OCI-LY7 (cell line): ENCODE results near the gene DHX34. TPM values are rescaled to one million over a fixed set of nuclear protein-coding genes. Genes with fewer than 3 reads are reported as not detected.

Experiments
- BruUV-seq: library from RNA; stranded (reverse); fragments of 400-500 nt; replicated peaks from 2 replicates; lab custom pipeline; 2021; lab: Mats Ljungman, UMichigan
- CTCF ChIA-PET: fragments of 300-600 bp; sonication (Branson Sonifier 250); formaldehyde crosslinking; loops from one replicate; lab custom pipeline; 2022; ENCODE audit warnings: antibody characterized with exemption; ENCODE audit not compliant: unreplicated experiment; lab: Charles Lee
- POLR2A ChIA-PET: fragments of 300-600 bp; sonication (Branson Sonifier 250); formaldehyde crosslinking; loops from one replicate; lab custom pipeline; 2022; ENCODE audit warnings: antibody characterized with exemption; lab: Charles Lee
- DNase-seq: peaks from one replicate; pipeline ENCODE4 v3.0.0-alpha.2; 2015; ENCODE audit warnings: low spot score
- H2AFZ ChIP-seq: fragments of 200-600 bp; sonication (generic), shearing (Covaris generic); 2 replicates; pipeline ENCODE4 v1.6.1; 2014; ENCODE audit warnings: mild to moderate bottlenecking, antibody characterized with exemption, low read length, moderate library complexity
- H3K27ac ChIP-seq: fragments of 200-600 bp; sonication (generic); 2 replicates; pipeline ENCODE4 v1.5.1; 2014; ENCODE audit warnings: mixed run types, low read depth, mild to moderate bottlenecking, moderate library complexity, low read length, inconsistent platforms; ENCODE audit not compliant: poor library complexity, severe bottlenecking
- H3K36me3 ChIP-seq: fragments of 200-600 bp; sonication (generic); 2 replicates; pipeline ENCODE4 v1.6.1; 2014; ENCODE audit warnings: mild to moderate bottlenecking, antibody characterized with exemption, low read length, moderate library complexity, mixed read lengths; ENCODE audit not compliant: insufficient read depth
- H3K4me1 ChIP-seq: fragments of 200-600 bp; sonication (generic); 2 replicates; pipeline ENCODE4 v1.5.1; 2014; ENCODE audit warnings: mild to moderate bottlenecking, low read length; ENCODE audit not compliant: insufficient read depth, poor library complexity, severe bottlenecking
- H3K4me2 ChIP-seq: fragments of 200-600 bp; sonication (generic); 2 replicates; pipeline ENCODE4 v1.6.1; 2014; ENCODE audit warnings: mild to moderate bottlenecking, low read length
- H3K4me3 ChIP-seq: fragments of 200-600 bp; sonication (generic); 2 replicates; pipeline ENCODE4 v1.5.1; 2014; ENCODE audit warnings: mild to moderate bottlenecking, low read depth, low read length; ENCODE audit not compliant: poor library complexity, severe bottlenecking
- H3K79me2 ChIP-seq: fragments of 200-600 bp; sonication (generic); 2 replicates; pipeline ENCODE4 v1.6.1; 2016; ENCODE audit warnings: low read depth, mild to moderate bottlenecking, low read length, moderate library complexity, mixed read lengths; ENCODE audit not compliant: insufficient read depth
- H3K9me2 ChIP-seq: fragments of 200-600 bp; sonication (generic); 2 replicates; pipeline ENCODE4 v1.6.1; 2016; ENCODE audit warnings: mild to moderate bottlenecking, low read length, mixed read lengths; ENCODE audit not compliant: insufficient read depth
- H3K9me3 ChIP-seq: fragments of 200-600 bp; sonication (generic); 2 replicates; pipeline ENCODE4 v1.6.1; 2014; ENCODE audit warnings: mild to moderate bottlenecking, mixed run types, low read length, mixed read lengths
- H4K20me1 ChIP-seq: fragments of 200-600 bp; sonication (generic); 2 replicates; pipeline ENCODE4 v1.6.1; 2014; ENCODE audit warnings: mild to moderate bottlenecking, antibody characterized with exemption, low read length, moderate library complexity, mixed read lengths; ENCODE audit not compliant: insufficient read depth
- CTCF ChIP-seq: fragments of 200-600 bp; sonication (generic); conservative IDR thresholded peaks from 2 replicates; pipeline ENCODE4 v1.5.1; 2014; ENCODE audit warnings: mild to moderate bottlenecking, antibody characterized with exemption, low read length, moderate library complexity, mixed read lengths
- EZH2phosphoT487 ChIP-seq: fragments of 200-600 bp; sonication (generic); IDR thresholded peaks from 2 replicates; pipeline ENCODE4 v1.6.1; 2018; ENCODE audit warnings: low read depth, borderline replicate concordance, mild to moderate bottlenecking, mixed run types, antibody characterized with exemption, low read length, moderate library complexity, mixed read lengths
- intact Hi-C: fragments of 100-400 bp; cut with micrococcal nuclease; formaldehyde crosslinking; loops from one replicate; pipeline ENCODE4 v1.10.0; 2022; ENCODE audit not compliant: unreplicated experiment
- total RNA-seq, 2 experiments: library from RNA; depleted of rRNA in 1 of 2; stranded (reverse); fragments of >200 nt in 1 of 2; shearing (Covaris generic) in 1 of 2; gene quantifications; 2 replicates each; pipeline ENCODE4 v1.2.3, GENCODE V29; 2014 to 2022

The DHX34 gene
- total RNA-seq, 2 experiments from 2014 or later: 19.7 to 32.2 TPM

- Histone ChIP-seq H3K9me3 (no peaks in the 10 kb centered on the region), H3K79me2 (no peaks in the 10 kb centered on the region), H2AFZ (no peak overlapping the region), H3K36me3 (peaks cover 83% of the 10 kb centered on the region), H3K4me3 (no peak overlapping the region), H3K4me2 (no peak overlapping the region), H3K4me1 (no peaks in the 10 kb centered on the region), H3K27ac (no peak overlapping the region), H4K20me1 (no peaks in the 10 kb centered on the region), H3K9me2 (no peaks in the 10 kb centered on the region)
- intact Hi-C loops: no loop called here
- DNase-seq: no peak
- CTCF ChIA-PET: no interaction called here
- TF ChIP-seq CTCF: no peak
- no TSS peak for BruUV-seq
- POLR2A ChIA-PET: no interaction called here
These were observed 22.1 kb downstream of the DHX34 start for GRCh38 chr19:47371261-47371660.

- Histone ChIP-seq H4K20me1 (no peaks in the 10 kb centered on the region), H3K4me3 (no peak overlapping the region), H3K4me2 (no peak overlapping the region), H2AFZ (no peak overlapping the region), H3K27ac (no peak overlapping the region), H3K36me3 (peaks cover 83% of the 10 kb centered on the region), H3K9me2 (no peaks in the 10 kb centered on the region), H3K4me1 (no peaks in the 10 kb centered on the region), H3K79me2 (no peaks in the 10 kb centered on the region), H3K9me3 (no peaks in the 10 kb centered on the region)
- TF ChIP-seq CTCF (no peak), EZH2phosphoT487 (no peak)
- POLR2A ChIA-PET: no interaction called here
- no TSS peak for BruUV-seq
- CTCF ChIA-PET: interaction anchor here (0.6 kb wide), 1 partner anchor 24 kb away, joined by 21 read pairs; the partner anchor contains the start of gene DHX34
- intact Hi-C loops: no loop called here
- no peak for DNase-seq
These were observed 23.5 kb downstream of the DHX34 start for GRCh38 chr19:47372603-47373002.

GRCh38 chr19:47373246-47374240 lies 24.4 kb downstream of the DHX34 start:
- no TSS peak for BruUV-seq
- H3K9me2 ChIP-seq: no peaks in the 10 kb centered on the region
- intact Hi-C loops: no loop called here
- H4K20me1 ChIP-seq: no peaks in the 10 kb centered on the region
- no peak overlapping the region for H3K4me3 ChIP-seq
- H3K79me2 ChIP-seq: no peaks in the 10 kb centered on the region
- no peak for DNase-seq
- no peaks in the 10 kb centered on the region for H3K9me3 ChIP-seq
- no peaks in the 10 kb centered on the region for H3K4me1 ChIP-seq
- no peak overlapping the region for H3K4me2 ChIP-seq
- H3K36me3 ChIP-seq: peaks cover 92% of the 10 kb centered on the region
- no peak overlapping the region for H3K27ac ChIP-seq
- no peak overlapping the region for H2AFZ ChIP-seq
- TF ChIP-seq EZH2phosphoT487: no peak
- no peak for TF ChIP-seq CTCF
- POLR2A ChIA-PET: interaction anchor here (0.6 kb wide), 1 partner anchor 198 kb away, joined by 4 read pairs; no protein-coding TSS in a partner anchor
- CTCF ChIA-PET: no interaction called here
